Mammary epithelial cell (primary cell): ENCODE measurements around the gene PIP4K2A.

Source experiments
- EZH2 ChIP-seq: IDR thresholded peaks from 2 replicates; pipeline ENCODE4 v1.6.1; 2012; ENCODE audit warnings: low read length, inconsistent platforms, borderline replicate concordance
- TF ChIP-seq, protein P1 (sequence below), 2 donors: IDR thresholded peaks in 1 of 2; conservative IDR thresholded peaks in 1 of 2; 2 replicates each; pipeline ENCODE4 v1.5.1; 2011 to 2012; ENCODE audit warnings: inconsistent platforms in 2 of 2, low read length in 2 of 2, mild to moderate bottlenecking in 2 of 2, control low read depth in 1 of 2, low read depth in 1 of 2; ENCODE audit not compliant: insufficient read depth in 1 of 2; ENCODE audit errors: extremely low read depth in 1 of 2

DNA sequence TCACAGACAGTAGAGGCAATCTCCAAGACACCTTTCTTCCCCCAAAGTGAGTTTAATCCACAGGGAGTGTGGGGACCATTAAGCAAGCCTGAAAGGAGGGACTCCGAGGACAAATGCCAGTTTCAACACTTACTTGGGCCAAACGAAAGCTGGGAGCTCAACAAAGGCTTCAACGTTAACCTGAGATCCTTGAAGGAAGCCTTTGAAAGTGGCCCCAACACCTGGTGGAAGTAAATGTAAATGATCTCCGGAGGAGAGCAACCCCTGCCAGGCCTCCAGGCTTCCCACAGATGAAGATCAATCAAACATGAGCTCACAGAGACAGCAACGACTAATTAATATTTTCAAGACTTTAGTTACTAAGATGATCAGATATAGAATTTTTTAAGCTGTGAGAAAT lies 103.8 kb downstream of the PIP4K2A start:
- TF ChIP-seq, protein P1, sequence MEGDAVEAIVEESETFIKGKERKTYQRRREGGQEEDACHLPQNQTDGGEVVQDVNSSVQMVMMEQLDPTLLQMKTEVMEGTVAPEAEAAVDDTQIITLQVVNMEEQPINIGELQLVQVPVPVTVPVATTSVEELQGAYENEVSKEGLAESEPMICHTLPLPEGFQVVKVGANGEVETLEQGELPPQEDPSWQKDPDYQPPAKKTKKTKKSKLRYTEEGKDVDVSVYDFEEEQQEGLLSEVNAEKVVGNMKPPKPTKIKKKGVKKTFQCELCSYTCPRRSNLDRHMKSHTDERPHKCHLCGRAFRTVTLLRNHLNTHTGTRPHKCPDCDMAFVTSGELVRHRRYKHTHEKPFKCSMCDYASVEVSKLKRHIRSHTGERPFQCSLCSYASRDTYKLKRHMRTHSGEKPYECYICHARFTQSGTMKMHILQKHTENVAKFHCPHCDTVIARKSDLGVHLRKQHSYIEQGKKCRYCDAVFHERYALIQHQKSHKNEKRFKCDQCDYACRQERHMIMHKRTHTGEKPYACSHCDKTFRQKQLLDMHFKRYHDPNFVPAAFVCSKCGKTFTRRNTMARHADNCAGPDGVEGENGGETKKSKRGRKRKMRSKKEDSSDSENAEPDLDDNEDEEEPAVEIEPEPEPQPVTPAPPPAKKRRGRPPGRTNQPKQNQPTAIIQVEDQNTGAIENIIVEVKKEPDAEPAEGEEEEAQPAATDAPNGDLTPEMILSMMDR (conservative IDR thresholded peaks at IDR 0.05 in 1 of 2, IDR thresholded peaks at IDR 0.05 in 1 of 2; ENCODE audit: extremely low read depth in 1 of 2, insufficient read depth in 1 of 2, low read depth in 1 of 2, low read length in 2 of 2), result no peak
- no peak for TF ChIP-seq EZH2
